Measurements from ENCODE around the gene ASB12. TPM values are rescaled to one million over a fixed set of nuclear protein-coding genes. Genes with fewer than 3 reads are reported as not detected.

ASB12 gene
- total RNA-seq, 1 donor from 2014 or later, result 0.32 TPM

- no peaks in the 10 kb centered on the region for H3K27me3 ChIP-seq
- intact Hi-C loops (cut with DNase I), result no loop called here
- TF ChIP-seq CTCF (IDR thresholded peaks at IDR 0.05), result no peak
- DNase-seq (no peak), ATAC-seq (no peak)
- H3K9me3 ChIP-seq, result no peaks in the 10 kb centered on the region
- no peak overlapping the region for H3K27ac ChIP-seq
- H3K4me1 ChIP-seq, result no peaks in the 10 kb centered on the region
- H3K4me3 ChIP-seq, result no peak overlapping the region
- H3K36me3 ChIP-seq, result no peaks in the 10 kb centered on the region
These were observed 46.0 kb downstream of the ASB12 start for GRCh38 chrX:64184396-64184795.

GRCh38 chrX:64182208-64182607 lies 48.2 kb downstream of the ASB12 start:
- no peak for TF ChIP-seq CTCF (IDR thresholded peaks at IDR 0.05)
- Histone ChIP-seq H3K4me3 (no peak overlapping the region), H3K27ac (no peak overlapping the region), H3K9me3 (no peaks in the 10 kb centered on the region), H3K27me3 (no peaks in the 10 kb centered on the region), H3K36me3 (no peaks in the 10 kb centered on the region), H3K4me1 (no peaks in the 10 kb centered on the region)
- no peak for ATAC-seq
- DNase-seq, result no peak
- intact Hi-C loops (cut with DNase I), result no loop called here

- Histone ChIP-seq H3K9me3 (no peaks in the 10 kb centered on the region), H3K4me3 (no peak overlapping the region), H3K4me1 (no peaks in the 10 kb centered on the region), H3K36me3 (no peaks in the 10 kb centered on the region), H3K27me3 (no peaks in the 10 kb centered on the region), H3K27ac (no peak overlapping the region)
- no peak for TF ChIP-seq CTCF (IDR thresholded peaks at IDR 0.05)
- ATAC-seq, result no peak
- no peak for DNase-seq
- intact Hi-C loops (cut with DNase I), result no loop called here
These were observed 53.5 kb downstream of the ASB12 start for GRCh38 chrX:64176876-64177275.

Other genes with a start within 250 kb of the ASB12 start
- 4.5 TPM for gene AMER1, start 24.9 kb downstream of the ASB12 start, total RNA-seq
- gene MTMR8, start 164.8 kb upstream of the ASB12 start, total RNA-seq, result 1.9 TPM

Measured in upper lobe of right lung (tissue), 1 donor.